GM20000 (cell line): Measurements from ENCODE around the gene LIPH.

ENCODE experiments used
- DNase-seq: peaks from one replicate; pipeline ENCODE4 v3.0.0; 2012; ENCODE audit warnings: low spot score
- CTCF ChIP-seq: IDR thresholded peaks from 2 replicates; pipeline ENCODE4 v1.5.1; 2012; ENCODE audit warnings: mild to moderate bottlenecking, control low read depth; ENCODE audit errors: extremely low read depth, missing control alignments

The LIPH gene

GRCh38 chr3:185527364-185527763, 25.0 kb downstream of the LIPH start:
- TF ChIP-seq CTCF: no peak
- DNase-seq: no peak

- no peak for DNase-seq
- no peak for TF ChIP-seq CTCF
Measured at GRCh38 chr3:185526349-185526951, 25.9 kb downstream of the LIPH start.

GRCh38 chr3:185521349-185522138, 30.8 kb downstream of the LIPH start:
- DNase-seq: no peak
- no peak for TF ChIP-seq CTCF

- DNase-seq: no peak
Measured at GRCh38 chr3:185519021-185519420, 33.4 kb downstream of the LIPH start.

GRCh38 chr3:185517387-185518130, 34.8 kb downstream of the LIPH start:
- DNase-seq: no peak
- no peak for TF ChIP-seq CTCF

More at GRCh38 chr3:185519021-185519420, 33.4 kb downstream of the LIPH start:
- TF ChIP-seq CTCF: no peak

GRCh38 chr3:185511711-185512110, 40.7 kb downstream of the LIPH start:
- TF ChIP-seq CTCF: no peak
- no peak for DNase-seq
